GM21825 (cell line): ENCODE data around the gene PRKCG.

Experiments used
- ATAC-seq: cut with Tn5 transposase; IDR thresholded peaks from one replicate; pipeline ENCODE4 v1.9.1; 2021; ENCODE audit warnings: mild to moderate bottlenecking, moderate library complexity; ENCODE audit not compliant: unreplicated experiment

Gene PRKCG

DNA sequence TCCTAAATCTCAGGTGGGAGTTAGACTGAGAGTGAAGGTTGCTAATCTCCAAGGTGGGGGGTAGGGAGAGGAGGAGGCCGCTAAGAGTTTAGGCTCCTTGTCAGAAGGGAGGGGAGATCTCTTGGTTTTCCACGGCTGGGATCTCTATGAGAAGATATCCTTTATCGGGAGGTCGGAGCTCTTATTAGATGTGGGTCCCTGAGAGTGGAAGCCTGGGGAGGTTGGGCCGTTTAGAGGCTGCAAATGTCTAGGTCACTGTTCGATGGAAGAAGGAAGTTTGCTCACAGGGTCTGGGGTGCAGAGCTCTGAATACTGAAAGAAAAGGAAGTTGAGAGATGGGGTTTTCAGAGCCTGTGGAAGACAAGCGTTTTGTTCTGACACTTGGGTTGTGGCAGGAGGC, 10.5 kb upstream of the PRKCG start:
- no peak for ATAC-seq

DNA sequence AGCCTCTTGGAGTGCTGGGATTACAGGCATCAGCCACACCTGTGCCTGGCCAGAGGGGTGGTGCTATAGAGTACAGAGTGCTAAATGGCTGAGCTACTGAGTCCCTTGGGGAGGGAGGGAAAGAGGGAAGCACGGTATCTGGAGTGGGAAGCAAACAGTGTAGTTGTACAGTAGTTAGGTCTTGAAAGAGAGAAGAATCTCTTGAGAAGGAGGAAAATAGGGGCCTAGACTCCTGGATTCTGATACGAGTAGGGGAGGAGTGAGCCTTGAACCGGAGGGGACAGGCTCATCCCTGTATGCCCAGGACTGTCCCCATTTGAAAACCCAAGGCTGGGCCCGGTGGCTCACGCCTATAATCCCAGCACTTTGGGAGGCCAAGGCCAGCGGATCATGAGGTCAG, 9.2 kb upstream of the PRKCG start:
- no peak for ATAC-seq

DNA sequence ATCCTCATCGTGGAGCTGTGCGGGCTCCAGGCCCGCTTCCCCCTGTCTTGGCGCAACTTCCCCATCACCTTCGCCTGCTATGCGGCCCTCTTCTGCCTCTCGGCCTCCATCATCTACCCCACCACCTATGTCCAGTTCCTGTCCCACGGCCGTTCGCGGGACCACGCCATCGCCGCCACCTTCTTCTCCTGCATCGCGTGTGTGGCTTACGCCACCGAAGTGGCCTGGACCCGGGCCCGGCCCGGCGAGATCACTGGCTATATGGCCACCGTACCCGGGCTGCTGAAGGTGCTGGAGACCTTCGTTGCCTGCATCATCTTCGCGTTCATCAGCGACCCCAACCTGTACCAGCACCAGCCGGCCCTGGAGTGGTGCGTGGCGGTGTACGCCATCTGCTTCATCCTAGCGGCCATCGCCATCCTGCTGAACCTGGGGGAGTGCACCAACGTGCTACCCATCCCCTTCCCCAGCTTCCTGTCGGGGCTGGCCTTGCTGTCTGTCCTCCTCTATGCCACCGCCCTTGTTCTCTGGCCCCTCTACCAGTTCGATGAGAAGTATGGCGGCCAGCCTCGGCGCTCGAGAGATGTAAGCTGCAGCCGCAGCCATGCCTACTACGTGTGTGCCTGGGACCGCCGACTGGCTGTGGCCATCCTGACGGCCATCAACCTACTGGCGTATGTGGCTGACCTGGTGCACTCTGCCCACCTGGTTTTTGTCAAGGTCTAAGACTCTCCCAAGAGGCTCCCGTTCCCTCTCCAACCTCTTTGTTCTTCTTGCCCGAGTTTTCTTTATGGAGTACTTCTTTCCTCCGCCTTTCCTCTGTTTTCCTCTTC, 8.0 kb upstream of the PRKCG start:
- no peak for ATAC-seq

DNA sequence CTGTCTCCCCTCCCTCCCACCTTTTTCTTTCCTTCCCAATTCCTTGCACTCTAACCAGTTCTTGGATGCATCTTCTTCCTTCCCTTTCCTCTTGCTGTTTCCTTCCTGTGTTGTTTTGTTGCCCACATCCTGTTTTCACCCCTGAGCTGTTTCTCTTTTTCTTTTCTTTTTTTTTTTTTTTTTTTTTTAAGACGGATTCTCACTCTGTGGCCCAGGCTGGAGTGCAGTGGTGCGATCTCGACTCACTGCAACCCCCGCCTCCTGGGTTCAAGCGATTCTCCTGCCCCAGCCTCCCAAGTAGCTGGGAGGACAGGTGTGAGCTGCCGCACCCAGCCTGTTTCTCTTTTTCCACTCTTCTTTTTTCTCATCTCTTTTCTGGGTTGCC, 7.4 kb upstream of the PRKCG start:
- ATAC-seq, result no peak

DNA sequence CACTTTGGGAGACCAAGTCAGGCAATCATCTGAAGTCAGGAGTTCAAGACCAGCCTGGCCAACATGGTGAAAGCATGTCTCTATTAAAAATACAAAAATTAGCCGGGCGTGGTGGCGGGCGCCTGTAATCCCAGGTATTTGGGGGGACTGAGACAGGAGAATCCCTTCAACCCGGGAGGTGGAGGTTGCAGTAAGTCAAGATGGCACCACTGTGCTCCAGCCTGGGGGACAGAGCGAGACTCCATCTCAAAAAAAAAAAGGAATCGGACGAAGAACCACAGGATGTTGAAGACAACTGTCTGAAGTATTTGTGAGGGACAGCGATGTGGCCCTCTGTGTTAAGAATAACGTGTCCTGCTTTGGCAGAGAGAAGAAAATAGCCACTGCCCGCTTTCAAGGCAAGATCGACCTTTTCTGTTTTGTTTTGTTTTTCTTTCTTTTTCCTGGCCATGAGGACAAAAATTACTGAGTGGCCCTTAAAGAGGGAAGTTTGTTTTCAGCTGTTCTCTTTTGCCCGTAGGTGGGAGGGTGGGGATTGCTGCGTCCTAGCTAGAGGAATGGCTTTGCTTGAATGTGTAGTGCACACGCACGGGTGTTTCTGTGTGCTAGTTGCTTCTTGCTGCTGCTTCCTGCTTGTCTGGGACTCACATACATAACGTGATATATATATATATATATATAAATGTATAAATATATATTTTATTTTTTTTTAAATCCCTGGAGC, 6.2 kb upstream of the PRKCG start:
- no peak for ATAC-seq

DNA sequence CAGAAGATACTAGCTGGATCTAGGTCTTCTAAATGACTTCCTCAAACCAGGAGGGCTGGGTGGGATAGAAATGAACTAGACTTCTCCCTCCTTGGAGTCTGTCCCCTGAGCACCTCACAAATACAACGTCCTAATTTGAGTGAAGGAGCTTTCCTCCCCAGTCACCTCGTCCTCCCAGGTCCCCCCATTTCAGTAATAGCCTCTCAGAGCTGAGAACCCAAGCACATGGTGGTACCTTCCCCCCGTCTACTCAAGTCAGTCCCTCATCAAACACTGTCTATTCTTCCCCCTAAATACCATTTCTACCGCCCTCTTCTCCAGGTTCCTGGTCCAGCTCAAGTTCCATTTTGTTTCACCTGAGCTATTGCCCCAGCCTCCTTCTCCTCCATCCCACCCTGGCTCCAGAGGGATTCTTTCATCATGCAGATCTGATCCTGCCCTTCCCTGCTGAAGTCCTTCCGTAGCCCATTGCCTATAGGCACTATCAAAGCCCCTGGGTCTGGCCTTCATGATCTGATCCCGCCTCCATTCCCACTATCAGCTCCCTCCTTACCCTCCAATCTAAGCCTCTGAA, 5.3 kb upstream of the PRKCG start:
- no peak for ATAC-seq

DNA sequence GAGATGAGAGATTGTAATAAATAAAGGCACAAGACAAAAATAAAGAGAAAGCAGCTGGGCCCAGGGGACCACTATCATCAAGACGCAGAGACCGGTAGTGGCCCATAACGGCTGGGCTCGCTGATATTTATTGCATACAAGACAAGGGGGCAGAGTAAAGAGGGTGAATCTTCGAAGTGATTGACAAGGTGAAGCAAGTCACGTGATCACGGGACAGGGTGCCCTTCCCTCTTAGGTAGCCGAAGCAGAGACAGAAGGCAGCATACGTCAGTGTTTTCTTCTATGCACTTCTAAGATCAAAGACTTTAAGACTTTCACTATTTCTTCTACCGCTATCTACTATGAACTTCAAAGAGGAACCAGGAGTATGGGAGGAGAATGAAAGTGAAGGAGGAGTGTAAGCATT, 4.6 kb upstream of the PRKCG start:
- no peak for ATAC-seq

DNA sequence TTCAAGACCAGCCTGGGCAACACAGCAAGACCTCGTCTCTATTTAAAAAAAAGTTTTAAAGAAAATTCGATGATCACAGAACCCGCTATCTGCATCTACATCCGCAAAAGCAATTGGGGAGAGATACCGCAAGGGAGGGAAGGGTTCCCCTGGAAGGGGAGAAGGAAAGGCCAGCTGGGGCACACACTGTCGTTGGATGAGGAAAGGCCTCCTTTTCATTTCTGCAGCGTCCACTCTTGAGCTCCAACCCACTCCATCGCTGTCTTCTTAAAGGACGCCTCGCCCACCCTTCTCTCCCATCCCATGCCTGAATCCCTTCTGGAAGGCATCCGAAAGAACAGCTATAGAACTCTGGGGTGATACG, 3.2 kb upstream of the PRKCG start:
- no peak for ATAC-seq

DNA sequence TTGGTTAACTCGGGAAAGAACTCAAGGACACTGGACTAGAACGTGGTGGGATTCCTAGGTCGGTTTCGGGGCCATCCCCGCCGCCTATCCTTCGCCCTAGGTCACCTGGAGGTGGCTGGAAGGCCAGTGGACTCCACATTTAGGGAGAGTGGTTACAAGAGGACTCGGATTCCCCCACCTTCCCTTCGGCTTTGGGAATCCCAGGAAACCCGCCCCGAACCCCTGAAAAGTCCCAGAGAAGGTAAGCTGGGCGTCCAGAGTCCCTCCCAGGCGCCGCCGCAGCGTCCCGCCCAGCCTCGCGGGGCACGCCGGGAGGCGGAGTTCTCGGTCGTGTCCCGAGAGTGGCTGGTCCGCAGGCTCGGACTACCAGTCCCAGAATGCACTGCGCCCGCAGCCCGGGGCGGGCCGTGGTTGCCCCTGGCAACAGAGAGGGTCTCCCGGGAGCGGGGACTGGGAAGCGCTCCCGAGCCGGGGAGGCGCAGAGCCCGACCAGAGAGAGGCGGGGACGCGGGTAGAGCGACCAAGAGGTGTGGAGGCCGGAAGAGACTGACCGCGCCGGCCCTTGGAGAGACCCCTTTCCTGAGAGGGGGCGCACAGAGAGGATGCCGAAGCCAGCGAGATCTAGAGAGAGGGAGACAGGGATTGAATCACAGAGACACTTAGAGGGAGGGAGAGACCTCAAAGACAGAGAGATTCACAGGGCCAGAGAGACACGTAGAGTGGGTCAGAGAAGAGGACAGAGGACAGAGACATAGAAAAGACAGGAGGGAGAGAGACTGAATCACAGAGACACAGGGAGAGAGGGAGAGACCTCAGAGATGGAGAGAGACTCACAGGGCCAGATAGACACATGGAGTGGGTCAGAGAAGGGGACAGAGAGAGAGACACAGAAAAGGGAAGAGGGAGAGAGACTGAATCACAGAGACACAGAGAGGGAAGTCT, 2.6 kb upstream of the PRKCG start:
- peak; percentile 75 for ATAC-seq

DNA sequence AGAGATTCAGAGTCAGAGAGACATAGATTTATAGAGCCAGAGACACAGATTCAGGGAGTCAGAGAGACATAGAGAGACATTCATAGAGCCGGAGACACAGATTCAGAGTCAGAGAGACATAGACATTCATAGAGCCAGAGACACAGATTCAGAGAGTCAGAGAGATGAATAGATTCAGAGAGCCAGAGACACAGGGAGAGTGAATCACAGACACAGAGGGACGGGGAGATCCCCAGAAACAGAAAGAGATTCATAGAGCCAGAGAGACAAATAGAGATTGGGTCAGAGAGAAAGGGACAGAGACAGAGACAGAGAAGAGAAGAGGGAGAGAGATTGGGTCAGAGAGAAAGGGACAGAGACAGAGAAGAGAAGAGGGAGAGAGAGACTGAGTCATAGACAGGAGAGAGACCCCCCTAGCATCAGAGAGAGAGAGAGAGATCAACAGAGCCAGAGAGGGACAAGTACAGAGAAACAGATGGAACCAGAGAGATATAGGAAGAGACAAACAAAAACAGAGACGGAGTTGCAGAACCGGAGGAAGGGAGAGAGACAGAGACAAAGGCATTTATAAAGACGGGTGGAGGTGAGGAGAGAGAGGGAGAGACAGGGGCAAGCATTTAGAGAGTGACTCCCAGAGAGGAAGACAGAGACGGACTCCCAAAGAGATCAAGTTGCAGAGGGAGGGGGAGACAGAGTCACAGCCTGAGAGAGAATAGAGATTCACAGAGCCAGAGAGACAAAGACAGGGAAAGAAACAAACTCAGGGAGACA, 1.1 kb upstream of the PRKCG start:
- ATAC-seq, result no peak

DNA sequence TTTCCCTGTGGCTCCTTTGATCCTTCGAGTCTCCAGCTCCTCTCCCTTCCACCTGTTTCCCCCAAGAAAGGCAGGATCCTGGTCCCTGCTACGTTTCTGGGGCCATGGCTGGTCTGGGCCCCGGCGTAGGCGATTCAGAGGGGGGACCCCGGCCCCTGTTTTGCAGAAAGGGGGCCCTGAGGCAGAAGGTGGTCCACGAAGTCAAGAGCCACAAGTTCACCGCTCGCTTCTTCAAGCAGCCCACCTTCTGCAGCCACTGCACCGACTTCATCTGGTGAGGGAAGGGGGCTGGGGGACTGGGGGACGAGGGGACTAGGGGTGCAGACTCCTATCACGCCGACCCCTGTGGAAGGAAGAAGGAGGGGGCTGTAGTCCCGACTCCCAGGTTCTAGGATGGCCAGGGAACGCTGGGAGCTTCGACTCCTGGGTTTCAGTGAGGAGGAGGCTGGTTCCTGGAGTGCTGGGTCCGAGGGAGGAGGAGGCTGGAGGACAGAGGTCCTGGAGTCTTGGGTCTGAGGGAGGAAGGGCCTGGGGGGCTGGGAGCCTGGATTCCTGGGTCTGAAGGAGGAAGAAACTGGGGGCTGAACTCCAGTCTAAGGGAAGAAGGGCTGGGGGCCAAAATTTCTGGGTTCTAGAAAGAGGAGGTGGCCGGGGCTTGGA, 524 bp downstream of the PRKCG start:
- no peak for ATAC-seq

DNA sequence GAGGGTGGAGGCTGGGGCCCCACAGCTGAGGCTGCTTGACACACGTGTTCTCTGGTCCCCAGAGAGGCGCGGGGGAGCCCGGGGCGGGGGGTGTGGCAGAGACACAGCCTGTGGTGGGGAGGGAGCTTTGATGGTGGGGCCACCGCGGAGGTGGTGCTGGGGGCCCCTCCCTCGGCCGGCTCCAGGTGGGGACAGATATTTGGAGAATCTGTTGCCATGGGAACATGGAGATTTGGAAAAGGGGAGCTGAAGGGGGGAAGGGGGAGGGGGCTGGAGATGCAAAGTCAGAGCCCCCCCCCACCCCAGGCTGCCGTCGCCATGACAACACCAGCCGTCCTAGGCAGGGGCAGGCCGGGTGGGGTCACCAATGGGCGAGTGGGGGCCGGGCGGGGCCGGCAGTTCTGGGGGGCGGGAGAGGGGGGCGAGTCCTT, 1.2 kb downstream of the PRKCG start:
- ATAC-seq, result no peak

DNA sequence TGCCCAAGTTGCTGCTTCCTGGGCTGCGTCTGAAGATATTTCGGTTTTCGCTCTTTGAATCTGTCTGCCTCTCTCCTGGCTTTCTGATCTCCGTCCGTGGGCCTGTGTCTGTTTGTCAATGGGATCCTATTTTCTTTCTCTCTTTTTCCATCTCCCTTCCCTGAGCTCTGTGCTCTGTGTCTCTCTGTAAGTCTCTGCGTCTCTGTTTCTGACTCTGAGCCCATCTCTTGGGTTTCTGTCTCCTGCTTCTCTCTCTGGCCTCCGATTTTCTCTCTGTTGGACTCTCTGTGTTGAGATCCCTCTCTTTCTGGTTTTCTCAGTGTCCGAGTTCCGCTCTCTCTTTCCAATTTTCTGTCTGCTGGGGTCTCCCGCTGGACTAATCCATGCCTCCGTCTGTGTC, 1.7 kb downstream of the PRKCG start:
- no peak for ATAC-seq

DNA sequence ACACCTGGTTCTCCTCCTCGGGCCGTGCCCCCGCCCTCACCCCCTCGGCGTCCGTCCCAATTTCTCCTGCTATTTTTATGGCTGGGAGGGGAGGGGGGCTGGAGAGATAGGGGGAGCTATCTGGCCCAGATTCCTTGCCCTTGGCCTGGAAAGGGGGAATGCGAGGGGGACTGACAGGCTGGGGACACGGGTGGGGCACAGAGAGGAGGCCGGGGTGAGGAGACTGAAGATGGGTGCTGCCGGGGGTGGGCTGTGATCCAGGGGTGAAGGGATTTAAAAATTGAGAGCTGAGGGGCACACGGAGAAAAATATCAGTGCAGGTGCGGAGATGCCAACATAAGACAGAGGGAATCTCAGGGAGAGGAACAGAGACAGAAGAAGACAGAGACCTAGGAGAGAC, 2.3 kb downstream of the PRKCG start:
- ATAC-seq, result no peak

DNA sequence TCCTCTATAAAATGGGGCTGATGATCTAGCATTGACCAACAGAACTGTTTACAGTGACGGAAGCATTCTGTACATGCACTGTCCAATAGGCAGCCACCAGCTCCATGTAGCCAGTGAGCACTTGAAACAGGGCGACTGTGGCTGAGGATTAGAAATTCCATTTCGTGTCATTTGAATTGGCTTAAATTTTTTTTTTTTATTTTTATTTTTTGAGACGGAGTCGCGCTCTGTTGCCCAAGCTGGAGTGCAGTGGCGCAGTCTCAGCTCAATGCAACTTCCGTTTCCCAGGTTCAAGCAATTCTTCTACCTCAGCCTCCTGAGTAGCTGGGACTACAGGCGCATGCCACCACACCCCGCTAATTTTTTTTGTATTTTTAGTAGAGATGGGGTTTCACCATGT, 3.0 kb downstream of the PRKCG start:
- no peak for ATAC-seq

DNA sequence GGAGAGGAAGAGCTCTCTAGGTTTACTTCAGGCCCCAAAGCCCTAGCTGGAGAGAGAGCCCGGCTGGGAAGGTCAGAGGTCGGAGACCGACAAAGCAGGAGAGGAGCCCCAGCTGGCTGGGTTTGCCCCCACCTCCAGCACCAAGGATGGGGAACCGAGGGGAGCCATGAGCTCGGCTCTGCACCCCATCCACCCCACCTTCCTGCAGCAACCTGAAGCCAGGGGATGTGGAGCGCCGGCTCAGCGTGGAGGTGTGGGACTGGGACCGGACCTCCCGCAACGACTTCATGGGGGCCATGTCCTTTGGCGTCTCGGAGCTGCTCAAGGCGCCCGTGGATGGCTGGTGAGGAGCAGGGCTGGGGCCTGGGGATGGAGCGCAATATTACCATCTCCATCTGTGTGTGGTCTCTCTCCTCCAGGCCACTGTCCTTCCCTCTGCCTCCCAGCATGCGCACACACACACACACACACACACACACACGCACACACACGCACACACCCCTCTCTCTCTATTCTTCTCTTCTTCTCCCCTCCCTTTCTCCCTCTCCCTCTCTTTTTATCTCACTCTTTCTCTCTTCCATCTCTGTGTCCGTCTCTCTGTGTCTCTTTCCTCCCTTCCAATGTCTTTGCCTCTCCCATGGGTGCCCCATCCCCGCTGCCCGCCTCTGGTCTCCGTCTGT, 10.4 kb downstream of the PRKCG start:
- ATAC-seq, result no peak

DNA sequence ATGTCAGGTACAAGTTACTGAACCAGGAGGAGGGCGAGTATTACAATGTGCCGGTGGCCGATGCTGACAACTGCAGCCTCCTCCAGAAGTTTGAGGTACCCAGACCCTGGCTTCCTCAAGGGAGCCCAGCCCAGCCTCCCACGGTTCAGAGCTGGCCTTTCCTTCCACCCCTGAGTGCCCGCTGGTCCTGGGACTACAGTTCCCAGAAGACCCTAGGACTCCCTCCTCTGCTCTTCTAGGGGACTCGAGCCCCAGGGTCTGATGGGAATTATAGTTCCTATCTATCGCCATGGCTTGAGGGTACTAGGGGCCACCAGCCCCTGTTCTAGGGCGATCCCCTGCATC, 11.0 kb downstream of the PRKCG start:
- ATAC-seq, result no peak

DNA sequence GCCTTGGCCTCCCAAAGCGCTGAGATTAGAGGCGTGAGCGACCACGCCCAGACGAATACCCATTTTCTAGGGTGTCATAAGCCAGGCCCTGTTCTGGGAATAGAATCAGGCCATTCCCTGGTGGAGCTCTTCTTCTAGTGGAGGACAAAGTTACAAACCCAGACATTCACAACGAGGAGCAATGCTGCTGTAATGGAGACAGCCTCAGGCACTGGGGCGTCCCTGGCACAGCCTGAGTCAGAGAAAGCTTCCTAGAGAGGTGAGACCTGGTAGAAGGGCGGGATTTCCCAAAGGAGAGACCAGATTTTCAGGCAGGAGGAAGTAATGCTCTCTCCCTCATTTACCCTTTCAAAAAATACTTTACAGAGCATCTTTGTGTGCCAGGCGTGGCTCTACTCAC, 12.7 kb downstream of the PRKCG start:
- no peak for ATAC-seq

DNA sequence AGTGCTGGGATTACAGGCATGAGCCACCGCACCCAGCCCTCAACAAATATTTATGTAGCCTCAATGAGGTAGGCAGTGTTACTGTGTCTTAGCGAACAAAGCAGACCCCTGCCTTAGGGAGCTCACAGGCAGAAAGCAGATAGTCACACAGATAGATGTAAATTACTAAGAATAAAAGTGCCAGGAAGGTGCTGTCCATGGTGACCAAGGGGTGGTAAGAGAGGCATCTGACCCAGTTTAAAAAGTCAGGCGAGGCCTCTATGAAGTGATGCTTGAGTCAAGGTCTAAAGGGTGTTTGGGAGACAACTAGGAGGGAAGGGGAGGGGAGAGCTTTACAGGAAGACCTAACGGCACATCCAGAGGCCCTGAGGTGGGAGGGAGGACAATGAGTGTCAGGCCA, 14.7 kb downstream of the PRKCG start:
- ATAC-seq, result no peak
